ENCODE data around the gene TUFT1. TPM values are rescaled to one million over a fixed set of nuclear protein-coding genes. Genes with fewer than 3 reads are reported as not detected.

The TUFT1 gene
- total and polyA plus RNA-seq, 2 of the 8 experiments (the other 6 are each of a cell fraction or from before 2014, with no cell fraction given): 7.3 to 10.4 TPM

GRCh38 chr1:151540982-151541377, 871 bp downstream of the TUFT1 start:
- H3K4me3 ChIP-seq (ENCODE audit: extremely low read depth in 1 of 4, insufficient read depth in 2 of 4, low read depth in 3 of 4, low read length in 4 of 4): peak overlapping the region; percentile 65 to 95 (median 82)
- no peaks in the 10 kb centered on the region; the same call in 1 of the 2 replicates for H3K79me1 ChIP-seq (ENCODE audit: low read depth, low read length)
- no peak overlapping the region for H2BK5ac ChIP-seq (ENCODE audit: low read depth, low read length)
- WGBS, 2 experiments (ENCODE audit: extremely low coverage in 1 of 2, insufficient coverage in 1 of 2, insufficient read length in 1 of 2, insufficient replicate concordance in 2 of 2, low coverage in 1 of 2, low lambda C conversion rate in 2 of 2, missing lambda C conversion rate in 1 of 2): 1% methylated on average over 12 of the region's 13 CpGs; no CpG with 5 or more reads in 1 of the 2 experiments
- 0 out of 2 replicates have a peak overlapping the region, but pooled peaks have one; percentile 14 for H2BK15ac ChIP-seq (ENCODE audit: low read length)
- H2AK5ac ChIP-seq (ENCODE audit: low read depth, low read length): no peak overlapping the region
- no peak overlapping the region for H2BK12ac ChIP-seq (ENCODE audit: low read depth, low read length)
- no peak overlapping the region for H4K91ac ChIP-seq (replicated peaks; ENCODE audit: insufficient read length, low read length)
- H3K27ac ChIP-seq (ENCODE audit: low read depth, low read length): no peak overlapping the region
- peaks cover 8 to 21% (median 17%) of the 10 kb centered on the region in 4 experiments for H3K36me3 ChIP-seq (ENCODE audit: control insufficient read depth in 2 of 4, insufficient read depth in 4 of 4, low read length in 3 of 4)
- H4K20me1 ChIP-seq (replicated peaks in 1 of 2; ENCODE audit: control insufficient read depth in 1 of 2, insufficient read depth in 2 of 2, low read length in 2 of 2): peaks cover 0 to 3% of the 10 kb centered on the region in 2 experiments
- no peaks in the 10 kb centered on the region for H3K27me3 ChIP-seq (replicated peaks in 1 of 4; ENCODE audit: control insufficient read depth in 3 of 4, extremely low read depth in 1 of 4, insufficient read depth in 3 of 4, low read length in 3 of 4)
- no peak overlapping the region for H2BK120ac ChIP-seq (replicated peaks; ENCODE audit: low read depth, low read length)
- H3K9me3 ChIP-seq (ENCODE audit: insufficient read depth in 2 of 2, low read depth in 1 of 2, low read length in 1 of 2): no peaks in the 10 kb centered on the region
- peak overlapping the region; percentile 77; the same call in 1 of the 2 replicates for H4K8ac ChIP-seq (ENCODE audit: extremely low read depth, insufficient read depth, low read length)
- CTCF ChIA-PET (ENCODE audit: partially characterized antibody): interaction anchor here (1.0 to 2.2 kb wide), 7 partner anchors 19 to 194 kb away, joined by 3 to 8 read pairs (median 3); no protein-coding TSS in a partner anchor
- FAIRE-seq (no peak), DNase-seq (ENCODE audit: low read depth in 1 of 2, low spot score in 2 of 2) (peak in 1 of 2 experiments; percentile 79)
- peaks cover 0 to 7% (median 6%) of the 10 kb centered on the region in 4 experiments; a peak in 6 of 7 replicates for H3K4me1 ChIP-seq (replicated peaks in 1 of 4; ENCODE audit: control insufficient read depth in 3 of 4, insufficient read depth in 4 of 4, low read length in 3 of 4)
- H3K23me2 ChIP-seq (ENCODE audit: low read depth, low read length): peaks cover 9% of the 10 kb centered on the region; the same call in 1 of the 2 replicates
- H3K14ac ChIP-seq (ENCODE audit: insufficient read length): no peak overlapping the region
- POLR2A ChIA-PET (ENCODE audit: partially characterized antibody): interaction anchor here (0.7 to 18.0 kb wide), 44 partner anchors 8 to 494 kb away, joined by 3 to 283 read pairs (median 5); partner anchors contain the start of genes C2CD4D, CELF3, CGN and PSMB4
- peak overlapping the region; percentile 70 to 84 for H3K4me2 ChIP-seq (ENCODE audit: insufficient read depth in 1 of 2, low read depth in 2 of 2, low read length in 2 of 2)
- no peak overlapping the region for H2AFZ ChIP-seq (ENCODE audit: low read length)
- no peak overlapping the region for H3K56ac ChIP-seq (replicated peaks; ENCODE audit: insufficient read length, low read depth, low read length)
- H2BK20ac ChIP-seq (ENCODE audit: low read length): no peak overlapping the region
- no peak overlapping the region for H3K4ac ChIP-seq (replicated peaks; ENCODE audit: insufficient read length, low read depth, low read length)
- no peak overlapping the region for H3K23ac ChIP-seq (ENCODE audit: insufficient read length)
- H4K5ac ChIP-seq (ENCODE audit: insufficient read length, low read depth, low read length): no peak overlapping the region
- peak overlapping the region; percentile 59 to 84 (median 78) for H3K9ac ChIP-seq (replicated peaks in 1 of 4; ENCODE audit: extremely low read depth in 1 of 4, low read depth in 3 of 4, low read length in 3 of 4)
- H3K79me2 ChIP-seq (ENCODE audit: control insufficient read depth in 1 of 2, insufficient read depth in 2 of 2, low read length in 2 of 2): peaks cover 0 to 28% of the 10 kb centered on the region in 2 experiments; a peak in 2 of 4 replicates
- H3K18ac ChIP-seq (ENCODE audit: extremely low read depth, low read length): no peak overlapping the region
- TF ChIP-seq GTF2F1 (IDR thresholded peaks at IDR 0.05; ENCODE audit: borderline replicate concordance, low read depth, low read length): no peak
- peak; percentile 80 to 86; a peak in 3 of 4 replicates for TF ChIP-seq SIN3A (conservative IDR thresholded peaks at IDR 0.05 in 1 of 2, IDR thresholded peaks at IDR 0.05 in 1 of 2; ENCODE audit: low read depth in 1 of 2, low read length in 2 of 2)
- TF ChIP-seq EGR1 (IDR thresholded peaks at IDR 0.05; ENCODE audit: borderline replicate concordance, low read depth, low read length): peak; percentile 79
- peak; percentile 70 for TF ChIP-seq ASH2L (IDR thresholded peaks at IDR 0.05; ENCODE audit: low read length)
- TF ChIP-seq CTBP2 (IDR thresholded peaks at IDR 0.05; ENCODE audit: borderline replicate concordance, insufficient read depth, insufficient read length, low read length): peak; percentile 85
- TF ChIP-seq RBBP5 (IDR thresholded peaks at IDR 0.05; ENCODE audit: borderline replicate concordance, low read depth, low read length): 0 out of 2 replicates have a peak, but pooled peaks have one; percentile 37
- TF ChIP-seq CTCF (IDR thresholded peaks at IDR 0.05; ENCODE audit: control extremely low read depth in 1 of 3, insufficient read depth in 1 of 3, low read depth in 1 of 3, low read length in 3 of 3): 0 out of 4 replicates have a peak, but pooled peaks of 1 of the 3 experiments have one; percentile 0
- peak; percentile 65; the same call in 1 of the 2 replicates for TF ChIP-seq TBP (IDR thresholded peaks at IDR 0.05; ENCODE audit: low read depth, low read length)
- TF ChIP-seq POLR2A (IDR thresholded peaks at IDR 0.05; ENCODE audit: control extremely low read depth in 1 of 2, low read depth in 2 of 2, low read length in 2 of 2): no peak; a peak in 1 of 3 replicates
- TF ChIP-seq TAF7 (optimal IDR thresholded peaks at IDR 0.05; ENCODE audit: borderline replicate concordance, low read depth, low read length): no peak
